K562 (cell line): ENCODE measurements around the gene LAMA1. TPM values are rescaled to one million over a fixed set of nuclear protein-coding genes. Genes with fewer than 3 reads are reported as not detected.

Experiments used
- CBX1 ChIP-seq: sonication (generic); IDR thresholded peaks from 2 replicates; pipeline ENCODE4 v1.6.1; 2016; ENCODE audit warnings: antibody characterized with exemption, low read depth, mild to moderate bottlenecking
- CBX2 ChIP-seq: fragments of 200-600 bp; sonication (generic); IDR thresholded peaks from one replicate; pipeline ENCODE4 v1.6.1; 2012; ENCODE audit warnings: mild to moderate bottlenecking, low read length, inconsistent platforms; ENCODE audit not compliant: insufficient read depth, poor library complexity, severe bottlenecking
- ELK1 ChIP-seq: sonication (generic); formaldehyde crosslinking; IDR thresholded peaks from 2 replicates; pipeline ENCODE4 v1.8.1; 2022; ENCODE audit warnings: missing genetic modification reagents
- HBP1 ChIP-seq: fragments of 450-650 bp; formaldehyde crosslinking; IDR thresholded peaks from 2 replicates; pipeline ENCODE4 v1.4.0; 2022; ENCODE audit warnings: missing genetic modification characterization
- HIVEP1 ChIP-seq: fragments of 250-450 bp; sonication (Bioruptor Pico); IDR thresholded peaks from 2 replicates; pipeline ENCODE4 v1.4.0; 2020; ENCODE audit warnings: mild to moderate bottlenecking
- HLTF ChIP-seq: fragments of 450-650 bp; IDR thresholded peaks from 2 replicates; pipeline ENCODE4 v1.6.1; 2016
- JUNB ChIP-seq: fragments of 450-650 bp; formaldehyde crosslinking; conservative IDR thresholded peaks from 2 replicates; pipeline ENCODE4 v1.4.0; 2020; ENCODE audit warnings: mild to moderate bottlenecking
- KAT2B ChIP-seq: IDR thresholded peaks from one replicate; pipeline ENCODE4 v1.6.1; 2012; ENCODE audit warnings: low read depth, mild to moderate bottlenecking, control low read depth, inconsistent platforms, low read length, moderate library complexity
- MCM3 ChIP-seq: fragments of 450-650 bp; IDR thresholded peaks from 2 replicates; pipeline ENCODE4 v1.6.1; 2016
- MTA2 ChIP-seq: fragments of 450-650 bp; IDR thresholded peaks from 2 replicates; pipeline ENCODE4 v1.6.1; 2016; ENCODE audit warnings: low read depth
- PATZ1 ChIP-seq: fragments of 250-450 bp; sonication (Bioruptor Pico); IDR thresholded peaks from 2 replicates; pipeline ENCODE4 v1.5.0; 2020; ENCODE audit warnings: mild to moderate bottlenecking, borderline replicate concordance
- PTBP1 ChIP-seq: fragments of 200-400 bp; formaldehyde crosslinking; IDR thresholded peaks from 2 replicates; pipeline ENCODE4 v1.6.1; 2017; ENCODE audit warnings: low read depth, low read length
- SRSF7 ChIP-seq: fragments of 200-400 bp; formaldehyde crosslinking; optimal IDR thresholded peaks from 2 replicates; pipeline ENCODE3; 2017; ENCODE audit warnings: mild to moderate bottlenecking, low read depth, low read length
- TAF1 ChIP-seq: IDR thresholded peaks from 2 replicates; pipeline ENCODE4 v1.6.1; 2011; ENCODE audit warnings: mild to moderate bottlenecking, low read length, moderate library complexity; ENCODE audit not compliant: insufficient read depth, control insufficient read depth, severe bottlenecking; ENCODE audit errors: extremely low read depth
- THRA ChIP-seq: fragments of 450-650 bp; IDR thresholded peaks from 2 replicates; pipeline ENCODE4 v1.6.1; 2017; ENCODE audit warnings: mild to moderate bottlenecking, moderate library complexity
- YBX1 ChIP-seq: fragments of 450-650 bp; IDR thresholded peaks from 2 replicates; pipeline ENCODE4 v1.7.1; 2016; ENCODE audit warnings: mild to moderate bottlenecking
- ZBTB26 ChIP-seq: fragments of 450-650 bp; formaldehyde crosslinking; IDR thresholded peaks from 2 replicates; pipeline ENCODE4 v1.4.0; 2022; ENCODE audit warnings: missing genetic modification characterization
- ZBTB5 ChIP-seq: fragments of 450-650 bp; IDR thresholded peaks from 2 replicates; pipeline ENCODE4 v1.6.1; 2017; ENCODE audit warnings: antibody characterized with exemption
- polyA plus RNA-seq, 8 experiments: library from polyadenylated mRNA; depleted of rRNA in 4 of 8; stranded (reverse) in 5 of 8; unstranded in 3 of 8; fragments of >200 nt; fragmentation: Nextera tagmentation in 2 of 8; fragmentation: Illumina TruSeq in 1 of 8; extraction: Ambion mirVana in 2 of 8; extraction: Trizol in 1 of 8; gene quantifications; 2 replicates each; pipeline versions ENCODE4 v1.2.1 to v1.2.3, GENCODE V29; 2011 to 2014; ENCODE audit warnings: inconsistent platforms in 1 of 8, missing spikeins in 1 of 8
- total RNA-seq, 7 experiments: library from RNA; depleted of rRNA in 6 of 7; stranded (reverse); fragments of >200 nt in 6 of 7; fragmentation: Illumina TruSeq in 2 of 7; extraction: Trizol in 2 of 7; gene quantifications; 2 replicates each; pipeline versions ENCODE4 v1.2.1 to v1.2.3, GENCODE V29; 2011 to 2021; ENCODE audit warnings: low replicate concordance in 1 of 7

The LAMA1 gene
- total and polyA plus RNA-seq, 9 of the 15 experiments (the other 6 are each of a cell fraction or from before 2014, with no cell fraction given) = 0.04 TPM; not detected in 8

- TF ChIP-seq HBP1 (CRISPR knock-in tag) (peak; percentile 94; the same call in 1 of the 2 replicates), TAF1 (no peak), MTA2 (0 out of 2 replicates have a peak, but pooled peaks have one; percentile 29), HLTF (peak; percentile 80), ZBTB26 (CRISPR knock-in tag) (peak; percentile 84), ZBTB5 (peak; percentile 43; the same call in 1 of the 2 replicates), KAT2B (no peak), PATZ1 (CRISPR knock-in tag) (no peak), HIVEP1 (no peak), YBX1 (no peak), CBX2 (no peak), ELK1 (CRISPR knock-in tag) (no peak), PTBP1 (no peak), MCM3 (peak; percentile 83; the same call in 1 of the 2 replicates), SRSF7 (no peak), CBX1 (peak; percentile 70; the same call in 1 of the 2 replicates), THRA (no peak), JUNB (CRISPR knock-in tag) (no peak)
Measured at GRCh38 chr18:6920099-6920955, 197.3 kb downstream of the LAMA1 start (continued).
